BE2C (cell line): ENCODE results near the gene RNU1-1.
"Not testable (repeated sequence)": the region's sequence is repeated elsewhere in the genome, so short reads cannot be mapped to it uniquely, and the experiment has no call there.

ENCODE experiments used
- DNase-seq: peaks from one replicate; pipeline ENCODE4 v3.0.0-alpha.2; 2020
- H3K27me3 ChIP-seq: fragments of 250-450 bp; sonication (Bioruptor Pico); 2 replicates; pipeline ENCODE4 v1.5.1; 2020; ENCODE audit warnings: mild to moderate bottlenecking
- H3K36me3 ChIP-seq: fragments of 250-450 bp; sonication (Bioruptor Pico); 2 replicates; pipeline ENCODE4 v1.5.1; 2020; ENCODE audit warnings: mild to moderate bottlenecking
- H3K4me1 ChIP-seq: fragments of 250-450 bp; sonication (Bioruptor Pico); 2 replicates; pipeline ENCODE4 v1.5.1; 2020
- H3K4me3 ChIP-seq: 2 replicates; pipeline ENCODE4 v1.5.1; 2011; ENCODE audit warnings: low read depth, low read length
- H3K9me3 ChIP-seq: fragments of 250-450 bp; sonication (Bioruptor Pico); 2 replicates; pipeline ENCODE4 v1.5.1; 2020
- TF ChIP-seq, protein P1 (sequence below): IDR thresholded peaks from 2 replicates; pipeline ENCODE4 v1.5.1; 2012; ENCODE audit warnings: mild to moderate bottlenecking, low read depth, low read length

The RNU1-1 gene

DNA sequence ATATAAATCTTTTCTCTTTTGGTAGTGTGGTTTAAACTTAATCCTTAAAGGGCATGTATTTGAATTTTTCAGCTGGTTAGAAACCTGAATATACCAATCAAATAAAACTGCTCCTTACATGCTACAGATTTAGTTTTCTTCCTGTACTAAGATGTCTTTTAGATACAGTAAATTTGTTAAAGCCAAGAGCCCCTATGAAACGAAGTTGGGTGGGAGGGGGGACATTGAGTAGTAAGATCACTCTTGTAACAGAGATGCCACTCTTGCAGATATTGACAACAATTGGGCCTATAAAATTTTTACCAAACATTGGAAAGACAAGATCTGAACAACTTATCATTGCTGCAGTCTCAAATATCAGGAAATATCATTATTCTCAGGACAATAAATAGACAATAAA lies 2.2 kb downstream of the RNU1-1 start:
- not testable (repeated sequence) for DNase-seq, H3K4me3 ChIP-seq, H3K4me1 ChIP-seq, H3K27me3 ChIP-seq, H3K9me3 ChIP-seq, H3K36me3 ChIP-seq

DNA sequence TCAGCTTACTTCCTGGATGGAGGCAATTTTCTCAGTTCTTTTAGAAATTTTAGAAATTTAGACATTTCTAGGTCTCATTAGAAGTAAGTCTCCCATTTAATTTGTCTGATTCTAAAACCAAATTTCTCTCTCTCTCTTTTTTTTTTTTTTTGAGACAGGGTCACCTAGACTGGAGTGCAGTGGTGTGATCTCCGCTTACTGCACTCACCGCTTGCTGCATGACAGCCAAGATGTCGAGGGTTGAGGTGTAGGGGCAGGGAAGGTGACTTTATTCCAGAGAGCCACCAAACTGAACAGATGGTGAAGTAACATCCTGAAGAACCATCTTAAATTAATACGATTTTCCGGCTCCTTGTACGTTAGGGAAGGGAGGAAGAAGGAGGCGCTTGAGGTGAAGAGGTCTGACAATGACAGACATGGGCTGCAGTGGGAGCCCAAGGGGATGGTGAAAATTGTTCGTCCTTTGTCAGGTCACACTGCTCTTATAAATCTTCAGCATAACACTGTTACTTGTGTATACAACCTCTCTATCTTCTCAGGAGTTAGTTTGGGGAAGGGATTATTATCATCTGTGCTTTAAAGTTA lies 5.1 kb downstream of the RNU1-1 start:
- not testable (repeated sequence) for H3K4me3 ChIP-seq, H3K27me3 ChIP-seq, DNase-seq, H3K9me3 ChIP-seq, H3K4me1 ChIP-seq, H3K36me3 ChIP-seq

DNA sequence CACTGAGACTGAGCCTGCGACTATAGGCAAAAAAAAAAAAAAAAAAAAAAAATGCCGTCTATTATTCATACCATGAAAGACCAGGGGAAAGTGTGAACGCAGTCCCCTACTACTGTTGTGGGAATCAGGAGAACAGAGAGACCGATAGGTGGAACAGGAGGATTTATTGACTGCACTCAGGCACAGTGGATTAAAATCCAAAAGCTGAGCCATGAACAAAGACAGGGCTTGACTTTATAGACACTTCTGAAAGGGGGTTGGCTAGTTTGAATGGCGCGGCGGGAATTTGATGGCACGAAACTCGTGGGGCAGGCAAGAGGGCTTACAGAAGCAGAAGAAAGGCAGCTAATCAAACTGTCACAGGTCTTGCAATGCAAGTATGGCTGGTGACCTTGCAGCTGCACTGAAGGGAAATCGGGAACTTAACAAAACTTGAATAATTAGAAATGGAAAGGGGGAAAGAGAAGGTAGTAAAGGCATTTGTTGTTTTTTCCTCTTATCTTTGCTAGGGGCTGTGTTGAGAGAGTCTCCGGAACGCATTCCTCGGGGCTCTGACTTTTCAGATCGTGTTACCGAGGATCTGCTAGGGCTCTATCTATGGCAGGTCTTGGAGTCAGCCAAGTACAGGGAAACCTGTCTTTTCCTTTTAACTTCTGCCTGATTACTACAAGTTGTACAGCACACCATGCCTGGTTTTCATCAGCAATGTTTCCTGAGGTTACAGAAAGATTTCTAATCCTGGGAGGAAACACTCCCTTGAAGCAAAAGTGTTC lies 7.5 kb downstream of the RNU1-1 start:
- H3K27me3 ChIP-seq, H3K36me3 ChIP-seq, H3K4me3 ChIP-seq, H3K9me3 ChIP-seq, DNase-seq, H3K4me1 ChIP-seq: not testable (repeated sequence)

DNA sequence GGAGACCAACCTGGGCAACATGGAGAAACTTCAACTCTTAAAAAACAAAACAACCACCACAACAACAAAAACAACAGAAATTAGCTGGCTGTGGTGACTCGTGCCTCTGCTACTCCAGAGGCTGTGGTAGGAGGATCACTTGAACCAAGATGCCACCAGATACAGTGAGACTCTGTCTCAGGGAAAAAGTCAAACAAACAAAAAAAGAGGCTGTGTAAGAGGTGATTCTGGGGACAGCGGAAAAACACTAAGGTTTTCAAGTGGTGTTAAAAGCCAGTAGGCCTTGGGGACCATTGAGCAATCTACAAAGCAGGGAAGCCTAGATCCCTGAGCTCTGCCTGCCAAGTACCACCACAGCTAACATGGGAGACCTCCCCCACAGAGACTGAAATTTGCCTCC lies 8.2 kb downstream of the RNU1-1 start:
- not testable (repeated sequence) for DNase-seq, H3K27me3 ChIP-seq, H3K36me3 ChIP-seq, H3K9me3 ChIP-seq, H3K4me1 ChIP-seq, H3K4me3 ChIP-seq

DNA sequence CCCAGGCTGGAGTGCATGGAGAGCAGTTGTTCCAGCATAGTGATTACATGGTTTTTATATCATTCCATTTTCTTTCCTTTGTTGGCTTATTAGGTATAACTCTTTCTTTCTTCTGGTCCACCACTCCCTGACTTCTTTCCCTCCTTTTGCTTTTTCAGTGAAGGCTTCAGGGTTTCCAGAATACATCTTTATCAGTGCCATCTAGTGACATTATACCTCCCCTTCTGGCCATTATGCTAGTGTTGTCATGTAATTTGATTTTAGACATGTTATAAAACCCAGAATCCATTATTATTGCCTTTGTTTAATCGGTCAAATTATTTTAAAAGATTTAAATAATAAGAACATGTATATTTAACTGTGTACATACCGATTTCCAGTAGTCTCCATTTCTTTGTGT lies 10.6 kb downstream of the RNU1-1 start:
- H3K4me1 ChIP-seq = no peaks in the 10 kb centered on the region
- no peak overlapping the region for H3K4me3 ChIP-seq
- TF ChIP-seq, protein P1, sequence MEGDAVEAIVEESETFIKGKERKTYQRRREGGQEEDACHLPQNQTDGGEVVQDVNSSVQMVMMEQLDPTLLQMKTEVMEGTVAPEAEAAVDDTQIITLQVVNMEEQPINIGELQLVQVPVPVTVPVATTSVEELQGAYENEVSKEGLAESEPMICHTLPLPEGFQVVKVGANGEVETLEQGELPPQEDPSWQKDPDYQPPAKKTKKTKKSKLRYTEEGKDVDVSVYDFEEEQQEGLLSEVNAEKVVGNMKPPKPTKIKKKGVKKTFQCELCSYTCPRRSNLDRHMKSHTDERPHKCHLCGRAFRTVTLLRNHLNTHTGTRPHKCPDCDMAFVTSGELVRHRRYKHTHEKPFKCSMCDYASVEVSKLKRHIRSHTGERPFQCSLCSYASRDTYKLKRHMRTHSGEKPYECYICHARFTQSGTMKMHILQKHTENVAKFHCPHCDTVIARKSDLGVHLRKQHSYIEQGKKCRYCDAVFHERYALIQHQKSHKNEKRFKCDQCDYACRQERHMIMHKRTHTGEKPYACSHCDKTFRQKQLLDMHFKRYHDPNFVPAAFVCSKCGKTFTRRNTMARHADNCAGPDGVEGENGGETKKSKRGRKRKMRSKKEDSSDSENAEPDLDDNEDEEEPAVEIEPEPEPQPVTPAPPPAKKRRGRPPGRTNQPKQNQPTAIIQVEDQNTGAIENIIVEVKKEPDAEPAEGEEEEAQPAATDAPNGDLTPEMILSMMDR = no peak
- no peaks in the 10 kb centered on the region for H3K9me3 ChIP-seq
- no peaks in the 10 kb centered on the region for H3K27me3 ChIP-seq
- no peaks in the 10 kb centered on the region for H3K36me3 ChIP-seq
- no peak for DNase-seq

DNA sequence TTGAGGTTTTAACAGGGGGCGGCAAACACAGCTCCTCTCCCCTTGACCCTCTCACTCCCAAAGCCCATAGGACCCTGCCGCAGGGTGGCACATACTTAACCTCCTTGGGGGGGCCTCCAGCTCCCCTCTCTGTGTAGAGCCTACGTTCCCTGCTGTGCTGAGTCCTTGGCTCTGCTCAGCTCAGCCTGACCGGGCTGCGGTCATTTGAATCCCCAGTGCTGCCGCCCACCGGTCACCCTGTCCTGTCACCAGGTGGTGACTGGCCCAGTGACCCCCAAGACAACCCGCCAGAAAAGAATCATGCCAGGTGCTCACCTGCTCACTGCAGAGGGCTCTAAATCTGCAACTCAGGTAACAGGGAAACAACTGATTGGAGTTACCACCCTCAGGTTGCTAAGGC lies 12.6 kb downstream of the RNU1-1 start:
- H3K27me3 ChIP-seq, H3K9me3 ChIP-seq, H3K4me3 ChIP-seq, H3K4me1 ChIP-seq, H3K36me3 ChIP-seq, DNase-seq: not testable (repeated sequence)

DNA sequence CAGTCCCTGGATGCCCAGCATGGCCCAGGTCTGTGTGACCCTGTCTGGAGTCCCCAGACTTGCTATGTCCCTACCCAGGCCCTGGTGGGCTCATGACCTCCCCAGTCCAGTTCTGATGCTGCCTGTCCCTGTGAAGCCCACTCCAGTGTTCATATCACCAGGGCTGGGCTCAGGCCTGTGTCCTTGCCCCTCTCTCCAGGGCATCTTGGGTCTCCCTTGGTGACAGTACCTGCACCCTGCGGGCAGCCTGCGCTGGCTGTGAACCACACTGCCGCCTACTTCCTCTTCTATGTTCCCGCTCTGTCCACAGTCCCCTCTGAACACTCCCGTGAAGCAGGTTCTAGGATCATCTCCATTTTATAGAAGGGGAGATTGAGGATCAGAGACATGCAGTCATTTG lies 13.1 kb downstream of the RNU1-1 start:
- H3K4me1 ChIP-seq, DNase-seq, H3K27me3 ChIP-seq, H3K4me3 ChIP-seq, H3K9me3 ChIP-seq, H3K36me3 ChIP-seq: not testable (repeated sequence)

DNA sequence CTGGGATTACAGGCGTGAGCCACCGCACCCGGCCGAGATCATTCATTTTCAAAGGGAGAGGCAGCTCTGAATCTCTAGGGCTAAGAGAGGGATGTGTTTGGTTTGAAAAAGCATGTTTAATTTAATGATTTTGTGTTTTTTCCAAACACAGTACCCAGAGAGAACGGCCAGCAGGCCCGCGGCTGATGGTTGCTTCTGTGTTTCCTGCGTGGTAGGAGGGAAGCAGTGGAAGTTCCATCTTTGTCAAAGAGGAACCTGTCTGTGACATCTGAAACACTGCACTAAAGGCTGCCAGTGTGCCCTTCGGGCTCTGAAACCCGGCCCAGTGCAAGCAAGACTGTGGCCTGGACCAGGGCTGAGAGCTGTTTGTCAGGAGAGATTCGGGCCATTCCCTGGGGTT lies 13.6 kb downstream of the RNU1-1 start:
- not testable (repeated sequence) for H3K27me3 ChIP-seq, H3K4me1 ChIP-seq, H3K36me3 ChIP-seq, H3K4me3 ChIP-seq, DNase-seq, H3K9me3 ChIP-seq

DNA sequence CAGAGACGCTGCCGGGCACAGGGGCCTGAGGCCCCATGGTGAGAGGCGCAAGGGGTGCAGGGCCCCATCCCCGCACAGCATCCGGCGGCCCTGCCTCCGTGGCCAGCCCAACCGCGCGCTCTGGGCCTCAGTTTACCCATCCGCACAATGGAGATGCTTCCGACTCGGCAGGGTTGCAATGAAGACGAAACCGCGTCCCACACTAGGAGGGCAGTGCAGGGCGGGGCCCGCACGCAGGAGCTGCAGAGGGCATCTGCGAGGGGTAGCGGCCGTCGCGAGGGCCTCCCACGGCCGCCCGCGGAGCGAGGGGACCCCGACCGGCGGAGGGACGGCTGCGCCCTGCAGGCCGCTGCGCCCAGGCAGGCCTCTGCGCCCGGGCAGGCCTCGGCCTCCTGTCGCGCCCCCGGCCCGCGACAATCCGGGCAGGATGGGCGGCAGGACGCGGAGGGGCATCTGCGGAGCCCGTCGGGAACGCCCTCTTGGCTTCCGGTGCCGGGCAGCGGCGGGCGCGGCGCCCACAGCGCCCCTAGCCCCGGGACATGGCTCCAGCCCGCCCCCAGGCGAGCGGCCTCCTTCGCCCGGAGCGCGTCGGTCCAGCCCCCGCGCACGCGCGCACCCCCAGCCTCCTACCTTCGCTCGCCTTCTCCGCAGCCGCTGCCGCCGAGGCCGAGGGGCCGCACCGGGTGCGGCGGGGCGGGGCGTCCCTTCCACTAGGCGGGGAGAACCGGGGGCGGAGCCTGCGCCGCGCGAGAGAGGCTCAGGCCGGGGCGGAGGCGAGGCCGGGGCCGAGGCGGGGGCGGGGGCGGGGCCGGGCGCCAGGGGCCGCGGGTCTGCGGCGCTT lies 15.3 kb downstream of the RNU1-1 start:
- H3K4me3 ChIP-seq = peak overlapping the region; percentile 59
- TF ChIP-seq, protein P1 = no peak
- H3K4me1 ChIP-seq = no peaks in the 10 kb centered on the region
- H3K27me3 ChIP-seq = no peaks in the 10 kb centered on the region
- no peaks in the 10 kb centered on the region for H3K36me3 ChIP-seq
- DNase-seq = peak; percentile 91
- no peaks in the 10 kb centered on the region for H3K9me3 ChIP-seq

DNA sequence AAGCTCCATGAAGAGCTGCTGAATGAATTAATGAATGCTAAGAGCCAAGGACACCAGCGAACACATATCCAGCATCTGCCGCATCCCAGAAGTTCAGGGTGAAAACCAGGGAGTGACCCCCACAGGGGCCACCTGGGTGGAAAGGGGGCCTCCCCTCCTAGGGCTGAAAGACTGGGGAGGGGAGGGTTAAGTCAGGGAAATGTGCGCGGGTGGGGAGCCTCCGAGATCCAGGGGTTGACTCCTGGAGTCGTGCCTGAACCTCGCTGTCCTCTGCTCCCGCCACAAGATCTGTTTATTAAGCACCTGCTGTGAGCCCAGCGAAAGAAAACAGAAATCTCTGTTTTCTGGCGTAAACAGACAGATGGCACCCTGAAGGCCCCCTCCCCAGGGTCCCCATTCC lies 16.0 kb downstream of the RNU1-1 start:
- not testable (repeated sequence) for H3K9me3 ChIP-seq, H3K4me1 ChIP-seq, H3K36me3 ChIP-seq, DNase-seq, H3K4me3 ChIP-seq, H3K27me3 ChIP-seq

DNA sequence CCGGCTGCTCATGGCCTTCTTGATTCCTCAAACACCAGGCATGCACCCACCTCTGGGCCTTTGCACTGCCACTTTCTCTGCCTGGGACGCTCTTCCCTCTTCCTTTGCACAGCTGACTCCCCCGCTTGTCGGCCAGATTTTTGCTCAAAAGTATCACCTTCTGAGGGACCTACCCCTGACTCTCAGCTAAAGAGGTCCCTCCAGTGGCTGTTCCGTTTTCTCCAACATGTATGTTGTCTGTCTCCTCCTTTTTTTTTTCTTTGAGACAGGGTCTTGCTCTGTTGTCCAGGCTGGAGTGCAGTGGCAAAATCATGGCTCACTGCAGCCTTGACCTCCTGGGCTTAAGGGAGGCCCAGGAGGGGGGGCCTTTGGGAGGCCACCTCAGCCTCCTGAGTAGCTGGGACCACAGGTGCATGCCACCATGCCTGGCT lies 16.6 kb downstream of the RNU1-1 start:
- not testable (repeated sequence) for H3K4me1 ChIP-seq, H3K9me3 ChIP-seq, H3K36me3 ChIP-seq, DNase-seq, H3K4me3 ChIP-seq, H3K27me3 ChIP-seq

DNA sequence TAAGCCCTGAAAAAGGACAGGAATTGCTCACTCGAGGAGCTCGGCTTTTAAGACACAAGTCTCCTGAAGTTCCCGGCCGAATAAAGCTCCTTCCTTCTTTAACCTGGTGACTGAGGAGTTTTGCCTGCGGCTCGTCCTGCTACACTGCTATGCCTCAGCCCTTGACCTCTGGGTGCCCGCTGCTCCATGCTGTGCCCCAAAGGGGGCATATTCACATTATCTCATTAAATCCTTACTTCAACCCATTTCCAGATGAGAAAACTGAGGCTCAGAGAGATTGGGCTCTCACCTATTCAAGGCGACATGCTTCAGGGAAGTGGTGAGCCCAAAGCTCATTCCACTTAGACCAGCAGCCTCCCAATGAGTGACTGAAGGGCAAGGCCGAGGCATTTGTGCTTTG lies 20.4 kb downstream of the RNU1-1 start:
- not testable (repeated sequence) for DNase-seq

DNA sequence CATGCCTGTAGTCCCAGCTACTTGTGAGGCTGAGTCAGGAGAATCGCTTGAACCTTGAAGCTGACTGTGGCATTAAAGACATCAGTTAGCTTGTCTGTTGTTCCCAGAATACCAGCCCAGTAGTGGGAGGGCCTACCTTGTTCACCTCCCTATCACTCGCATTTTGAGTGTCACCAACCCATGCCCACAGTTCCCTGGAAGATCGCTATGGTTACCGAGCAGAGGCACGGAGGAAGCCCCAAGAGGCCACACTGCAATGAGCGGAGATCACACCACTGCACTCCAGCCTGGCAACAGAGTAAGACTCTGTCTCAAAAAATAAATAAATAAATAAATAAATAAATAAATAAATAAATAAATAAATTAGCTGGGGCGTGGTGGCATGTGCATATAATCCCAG lies 21.1 kb downstream of the RNU1-1 start:
- not testable (repeated sequence) for H3K27me3 ChIP-seq, H3K36me3 ChIP-seq, DNase-seq, H3K4me1 ChIP-seq, H3K9me3 ChIP-seq, H3K4me3 ChIP-seq

More for the DNA sequence above, 20.4 kb downstream of the RNU1-1 start:
- H3K27me3 ChIP-seq, H3K36me3 ChIP-seq, H3K9me3 ChIP-seq, H3K4me3 ChIP-seq, H3K4me1 ChIP-seq: not testable (repeated sequence)
